Measurements from ENCODE around the gene NANS. TPM values are rescaled to one million over a fixed set of nuclear protein-coding genes. Genes with fewer than 3 reads are reported as not detected.
"Not testable (repeated sequence)": the region's sequence is repeated elsewhere in the genome, so short reads cannot be mapped to it uniquely, and the experiment has no call there.

The NANS gene
- total RNA-seq, 1 donor from 2014 or later, result 35.6 TPM

GRCh38 chr9:98080326-98080725 lies 23.8 kb downstream of the NANS start:
- no peak for ATAC-seq

DNA sequence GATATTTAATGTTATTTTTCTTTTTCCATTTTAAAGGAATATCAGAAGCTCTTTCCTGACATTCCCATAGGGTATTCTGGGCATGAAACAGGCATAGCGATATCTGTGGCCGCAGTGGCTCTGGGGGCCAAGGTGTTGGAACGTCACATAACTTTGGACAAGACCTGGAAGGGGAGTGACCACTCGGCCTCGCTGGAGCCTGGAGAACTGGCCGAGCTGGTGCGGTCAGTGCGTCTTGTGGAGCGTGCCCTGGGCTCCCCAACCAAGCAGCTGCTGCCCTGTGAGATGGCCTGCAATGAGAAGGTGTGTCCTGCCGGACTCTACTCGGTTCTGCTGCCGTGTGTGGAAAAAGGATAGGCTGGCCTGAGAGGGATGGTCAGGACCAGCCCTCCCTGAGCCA lies 24.2 kb downstream of the NANS start:
- ATAC-seq, result peak; percentile 54

GRCh38 chr9:98081477-98082219 lies 25.1 kb downstream of the NANS start:
- peak; percentile 88 for ATAC-seq

GRCh38 chr9:98083061-98083501 lies 26.5 kb downstream of the NANS start:
- ATAC-seq, result no peak

GRCh38 chr9:98083566-98084183 lies 27.1 kb downstream of the NANS start:
- ATAC-seq, result no peak

DNA sequence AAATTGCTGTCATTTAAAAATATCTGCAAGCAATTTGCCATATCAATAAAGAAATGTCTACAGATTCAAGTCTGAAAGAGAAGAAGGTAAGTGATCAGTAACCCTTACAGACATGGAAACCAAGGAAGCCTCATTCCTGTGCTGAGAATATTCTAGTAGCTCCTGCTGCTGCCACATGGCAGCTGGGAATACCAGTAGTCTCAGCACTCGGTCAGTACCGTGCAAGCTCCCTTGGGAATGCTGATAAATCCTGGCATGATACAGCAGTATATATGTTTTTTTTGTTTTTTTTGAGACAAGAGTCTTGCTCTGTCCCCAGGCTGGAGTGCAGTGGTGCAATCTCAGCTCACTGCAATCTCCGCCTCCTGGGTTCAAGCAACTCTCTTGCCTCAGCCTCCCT lies 27.9 kb downstream of the NANS start:
- no peak for ATAC-seq

- no peak for ATAC-seq
Observed at GRCh38 chr9:98085058-98085457, 28.5 kb downstream of the NANS start.

GRCh38 chr9:98085944-98086343 lies 29.4 kb downstream of the NANS start:
- ATAC-seq, result no peak

- ATAC-seq, result no peak
Observed at GRCh38 chr9:98086461-98086860, 29.9 kb downstream of the NANS start.

GRCh38 chr9:98087420-98088354 lies 31.2 kb downstream of the NANS start:
- peak; percentile 93 for ATAC-seq

DNA sequence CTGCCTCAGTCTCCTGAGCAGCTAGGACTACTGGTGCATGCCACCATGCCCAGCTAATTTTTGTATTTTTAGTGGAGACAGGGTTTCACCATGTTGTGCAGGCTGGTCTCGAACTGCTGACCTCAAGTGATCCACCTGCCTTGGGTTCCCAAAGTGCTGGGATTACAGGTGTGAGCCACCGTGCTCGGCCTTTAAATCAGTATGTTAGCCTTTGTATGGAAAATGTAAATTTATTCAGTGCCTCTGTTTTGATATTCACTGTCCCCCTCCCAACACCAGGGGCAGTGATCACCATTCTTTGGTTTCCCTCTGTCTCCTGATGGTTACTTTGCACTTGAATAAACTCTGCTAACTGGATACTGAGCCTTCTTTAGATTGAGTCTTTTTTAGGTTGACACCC lies 34.1 kb downstream of the NANS start:
- not testable (repeated sequence) for ATAC-seq

GRCh38 chr9:98091735-98092612 lies 35.4 kb downstream of the NANS start:
- no peak for ATAC-seq

DNA sequence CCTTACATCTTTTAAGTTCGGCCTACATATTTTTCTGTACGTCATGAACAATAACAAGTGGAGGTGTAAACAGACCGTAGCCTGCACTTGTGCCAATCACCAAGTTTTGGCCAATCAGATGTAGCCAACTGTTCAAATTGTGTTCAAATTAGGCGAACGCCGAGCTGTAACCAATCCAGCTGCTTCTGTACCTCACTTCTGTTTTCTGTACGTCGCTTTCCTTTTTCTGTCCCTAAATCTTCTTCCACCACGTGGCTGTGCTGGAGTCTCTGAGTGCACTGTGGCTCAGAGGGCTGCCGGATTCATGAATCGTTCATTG lies 36.0 kb downstream of the NANS start:
- ATAC-seq, result no peak

GRCh38 chr9:98094316-98094715 lies 37.8 kb downstream of the NANS start:
- no peak for ATAC-seq

DNA sequence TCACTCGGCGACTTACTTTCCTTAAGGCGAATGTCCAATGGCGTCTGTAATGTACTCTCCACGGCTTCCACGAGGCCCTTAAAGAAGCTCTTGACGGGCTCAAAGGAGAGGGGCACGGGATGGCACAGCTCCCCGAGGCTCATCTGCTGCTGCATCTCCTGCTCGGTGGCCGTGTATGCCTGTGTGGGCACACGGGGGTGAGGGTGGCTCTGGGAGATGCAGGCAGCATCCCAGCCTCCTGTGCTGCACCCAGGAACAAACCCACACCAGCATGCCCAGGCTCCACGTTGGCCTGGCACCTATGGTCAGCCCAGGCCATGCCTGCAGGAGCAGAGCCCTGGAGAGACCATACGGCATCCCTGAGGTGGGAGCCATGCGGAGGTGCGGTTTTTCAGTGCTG lies 38.3 kb downstream of the NANS start:
- no peak for ATAC-seq

DNA sequence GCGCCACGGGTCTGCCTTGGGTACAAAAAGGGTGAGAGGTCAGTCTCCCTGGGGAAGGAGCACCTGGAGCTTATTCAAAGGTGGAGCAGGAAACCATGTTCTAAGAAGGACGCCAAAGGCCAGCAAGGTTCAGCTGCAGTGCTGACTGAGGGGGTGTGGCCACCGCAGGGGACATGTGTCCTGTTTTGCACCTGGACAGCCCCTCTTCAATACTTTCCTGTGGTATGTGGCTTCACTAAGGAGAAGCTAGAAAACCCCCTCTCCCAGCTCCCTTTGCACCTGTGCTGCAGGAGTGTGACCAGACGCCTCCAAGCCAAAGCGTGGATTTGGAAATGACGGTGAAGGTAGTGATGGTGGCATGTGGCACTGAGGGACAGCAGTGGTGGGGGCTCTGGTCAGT lies 38.9 kb downstream of the NANS start:
- ATAC-seq, result no peak

DNA sequence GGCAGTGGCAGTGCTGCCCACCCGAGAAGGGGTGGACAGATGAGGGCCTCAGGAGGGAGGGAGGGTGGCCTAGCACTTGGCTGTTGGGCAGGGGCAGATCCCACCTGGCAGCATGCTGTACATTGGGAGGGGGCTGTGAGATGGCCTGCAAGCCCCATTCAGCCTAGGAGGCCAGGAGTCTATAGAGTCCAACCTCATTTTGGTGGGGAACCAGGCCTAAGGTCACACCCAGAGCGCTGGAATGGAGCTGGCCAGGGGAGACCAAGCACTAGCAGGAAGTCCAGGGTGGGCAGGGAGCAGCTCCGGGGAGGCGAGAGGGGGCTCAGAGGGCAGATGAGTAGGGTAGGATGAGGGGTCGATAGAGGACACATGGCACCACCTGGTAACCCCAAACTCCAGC lies 39.6 kb downstream of the NANS start:
- ATAC-seq, result no peak

DNA sequence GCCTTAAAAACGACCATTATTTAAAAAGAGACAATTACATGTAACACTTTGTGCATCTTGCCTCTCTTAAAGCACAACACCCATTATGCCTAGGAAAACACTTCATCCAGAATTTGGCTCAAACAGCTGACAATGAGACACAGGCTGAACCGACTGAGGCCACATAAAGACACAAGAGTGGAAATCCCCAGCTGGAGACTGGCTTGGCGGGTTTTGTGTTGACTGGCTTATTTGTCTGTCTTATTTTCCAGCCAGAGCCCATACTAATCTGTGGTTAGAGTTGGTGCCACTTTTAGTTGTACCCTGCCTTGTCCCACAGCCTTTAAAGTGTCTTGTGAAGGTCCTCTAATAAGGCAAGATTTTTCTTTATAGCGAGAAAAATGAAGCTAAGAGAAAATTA lies 41.3 kb downstream of the NANS start:
- ATAC-seq, result peak; percentile 66

DNA sequence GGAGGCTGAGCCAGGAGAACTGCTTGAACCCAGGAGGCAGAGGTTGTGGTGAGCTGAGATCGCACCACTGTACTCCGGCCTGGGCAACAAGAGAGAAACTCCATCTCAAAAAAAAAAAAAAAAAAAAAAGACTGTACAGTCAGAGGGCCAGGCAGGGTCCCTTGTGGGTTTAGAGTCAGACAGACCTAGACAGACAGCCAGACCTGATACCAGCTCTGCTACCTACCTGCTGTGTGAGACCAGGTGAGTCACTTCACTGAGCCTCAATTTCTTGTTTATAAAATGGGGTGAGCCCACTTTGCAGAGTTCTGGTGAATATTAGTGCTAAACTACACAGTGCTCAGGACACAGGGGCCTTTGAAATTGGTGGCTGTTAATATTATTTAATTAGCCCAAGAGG lies 42.8 kb downstream of the NANS start:
- peak; percentile 43 for ATAC-seq

DNA sequence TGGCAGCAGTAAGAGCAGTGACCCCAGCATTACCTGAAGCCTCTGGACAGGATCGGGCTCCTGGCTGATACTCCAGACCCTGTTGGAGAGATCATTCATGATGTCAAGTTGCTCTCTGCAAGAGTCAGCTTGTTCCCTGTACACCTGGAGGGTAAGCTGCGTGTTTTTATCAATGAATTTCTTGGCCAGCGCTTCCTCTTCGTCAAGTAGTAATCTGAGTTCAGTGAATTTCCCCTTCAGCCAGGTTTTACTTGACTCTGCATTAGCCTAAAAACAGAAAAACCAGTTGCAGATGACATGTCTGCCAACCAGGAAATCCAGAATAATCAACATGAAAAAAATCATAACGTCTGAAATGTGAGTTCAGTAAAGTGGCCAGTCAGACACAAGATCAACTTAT lies 43.4 kb downstream of the NANS start:
- ATAC-seq, result peak; percentile 72

DNA sequence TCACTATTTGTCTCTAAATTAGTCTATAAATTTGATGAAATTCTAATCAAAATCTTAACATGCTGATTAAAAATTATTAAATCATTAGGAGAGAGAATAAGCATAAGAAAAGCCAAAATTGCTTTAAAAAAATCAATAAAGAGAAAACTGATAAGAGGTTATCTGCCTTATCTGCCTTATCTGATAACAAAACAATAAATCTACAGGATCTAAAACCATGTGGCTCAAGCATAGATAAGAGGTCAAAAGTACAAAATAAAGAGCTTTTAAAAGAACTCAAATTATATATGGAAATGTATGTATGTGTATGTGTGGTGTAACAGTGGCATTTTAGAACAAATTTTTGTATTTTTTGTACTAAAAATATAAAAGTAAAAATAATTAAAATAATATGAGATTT lies 43.9 kb downstream of the NANS start:
- no peak for ATAC-seq

GRCh38 chr9:98101416-98101815 lies 44.9 kb downstream of the NANS start:
- no peak for ATAC-seq
